HUES48 (cell line): ENCODE results near the gene CYP4Z1.
"Not testable (repeated sequence)": the region's sequence is repeated elsewhere in the genome, so short reads cannot be mapped to it uniquely, and the experiment has no call there.

Source experiments
- H3K27ac ChIP-seq: one replicate; pipeline ENCODE4 v1.7.0; 2013; ENCODE audit warnings: low read depth, low read length, inconsistent platforms
- H3K27me3 ChIP-seq: 2 replicates; pipeline ENCODE4 v1.6.1; 2013; ENCODE audit warnings: mild to moderate bottlenecking, low read length; ENCODE audit not compliant: control insufficient read depth, insufficient read depth
- H3K36me3 ChIP-seq: 2 replicates; pipeline ENCODE4 v1.6.1; 2013; ENCODE audit warnings: low read length; ENCODE audit not compliant: control insufficient read depth, insufficient read depth
- H3K4me1 ChIP-seq: 2 replicates; pipeline ENCODE4 v1.6.1; 2013; ENCODE audit warnings: mild to moderate bottlenecking, low read length; ENCODE audit not compliant: control insufficient read depth, insufficient read depth
- H3K4me3 ChIP-seq: 2 replicates; pipeline ENCODE4 v1.5.1; 2013; ENCODE audit warnings: mild to moderate bottlenecking, low read depth, low read length
- H3K9ac ChIP-seq: 2 replicates; pipeline ENCODE4 v1.6.1; 2013; ENCODE audit warnings: mild to moderate bottlenecking, low read depth, low read length, moderate library complexity
- H3K9me3 ChIP-seq: 2 replicates; pipeline ENCODE4 v1.6.1; 2013; ENCODE audit warnings: low read length; ENCODE audit not compliant: control insufficient read depth, insufficient read depth

The CYP4Z1 gene

DNA sequence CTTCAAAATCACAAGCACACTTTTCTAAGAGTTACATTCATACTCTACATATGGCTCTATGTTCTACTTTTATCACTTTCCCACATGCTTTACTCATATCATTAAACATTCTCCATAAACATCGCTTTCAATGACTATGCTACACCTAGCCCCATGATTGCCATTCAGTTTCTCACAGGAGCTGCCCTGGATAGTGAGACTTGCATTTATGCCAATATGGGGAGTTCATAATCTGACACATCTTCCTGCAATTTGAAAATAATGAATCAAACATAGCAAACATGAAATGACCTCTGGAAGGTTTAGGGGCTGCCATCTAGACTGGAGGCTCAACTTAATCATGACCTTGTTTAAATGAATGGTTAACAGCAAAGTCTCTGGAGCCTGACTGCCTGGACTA lies 61.2 kb downstream of the CYP4Z1 start:
- Histone ChIP-seq H3K9ac (no peak overlapping the region), H3K4me1 (peaks cover 21% of the 10 kb centered on the region), H3K27me3 (no peaks in the 10 kb centered on the region), H3K4me3 (no peak overlapping the region), H3K27ac (no peak overlapping the region), H3K9me3 (no peaks in the 10 kb centered on the region), H3K36me3 (no peaks in the 10 kb centered on the region)

DNA sequence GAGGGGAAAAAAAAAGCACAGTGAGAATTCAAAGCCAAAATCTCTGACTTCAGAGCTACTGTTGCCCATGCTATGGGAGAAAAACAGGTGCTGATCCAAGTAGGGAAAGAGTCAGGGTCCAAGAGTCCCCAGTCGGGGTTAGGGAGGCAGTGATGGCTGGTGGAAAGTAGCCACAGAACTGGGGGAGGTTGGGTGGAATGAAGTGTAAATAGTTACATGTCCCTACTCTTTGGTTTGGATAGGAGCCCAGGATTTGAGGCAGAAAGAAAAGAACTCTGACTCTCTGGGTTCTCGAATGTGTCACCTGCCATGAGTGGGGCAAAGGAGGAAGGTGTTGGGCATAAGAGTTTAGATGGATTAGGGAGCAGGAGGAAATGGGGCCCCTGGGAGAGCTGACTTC lies 61.8 kb downstream of the CYP4Z1 start:
- peaks cover 21% of the 10 kb centered on the region for H3K4me1 ChIP-seq
- H3K9ac ChIP-seq, H3K27me3 ChIP-seq, H3K36me3 ChIP-seq, H3K4me3 ChIP-seq, H3K9me3 ChIP-seq, H3K27ac ChIP-seq: not testable (repeated sequence)

- peak overlapping the region; percentile 42 for H3K27ac ChIP-seq
- peaks cover 21% of the 10 kb centered on the region for H3K4me1 ChIP-seq
- not testable (repeated sequence) for H3K4me3 ChIP-seq, H3K9ac ChIP-seq, H3K9me3 ChIP-seq, H3K36me3 ChIP-seq, H3K27me3 ChIP-seq
Measured at GRCh38 chr1:47129489-47130230, 62.6 kb downstream of the CYP4Z1 start.

GRCh38 chr1:47132665-47133064 lies 65.6 kb downstream of the CYP4Z1 start:
- not testable (repeated sequence) for H3K4me3 ChIP-seq
- peaks cover 21% of the 10 kb centered on the region for H3K4me1 ChIP-seq

GRCh38 chr1:47137198-47137597 lies 70.2 kb downstream of the CYP4Z1 start, which contains the start of gene CYP4A22:
TSS of gene CYP4A22 (plus strand) at chr1:47137441. CDS start at chr1:47137486, 45 bp downstream.
- Histone ChIP-seq H3K9ac (no peak within 1 kb of the TSS), H3K4me1 (no peaks in the 10 kb centered on the region), H3K9me3 (no peaks in the 10 kb centered on the region), H3K27me3 (no peaks in the 10 kb centered on the region), H3K27ac (no peak within 1 kb of the TSS), H3K4me3 (no peak within 1 kb of the TSS), H3K36me3 (no peaks in the 10 kb centered on the region)

More at GRCh38 chr1:47132665-47133064, 65.6 kb downstream of the CYP4Z1 start:
- not testable (repeated sequence) for H3K9ac ChIP-seq, H3K9me3 ChIP-seq, H3K36me3 ChIP-seq, H3K27ac ChIP-seq, H3K27me3 ChIP-seq

- no peak overlapping the region for H3K9ac ChIP-seq
- no peak overlapping the region for H3K4me3 ChIP-seq
- no peak overlapping the region for H3K27ac ChIP-seq
- no peaks in the 10 kb centered on the region for H3K9me3 ChIP-seq
- no peaks in the 10 kb centered on the region for H3K4me1 ChIP-seq
- H3K27me3 ChIP-seq, result no peaks in the 10 kb centered on the region
- H3K36me3 ChIP-seq, result no peaks in the 10 kb centered on the region
Measured at GRCh38 chr1:47137925-47138615, 71.0 kb downstream of the CYP4Z1 start.

DNA sequence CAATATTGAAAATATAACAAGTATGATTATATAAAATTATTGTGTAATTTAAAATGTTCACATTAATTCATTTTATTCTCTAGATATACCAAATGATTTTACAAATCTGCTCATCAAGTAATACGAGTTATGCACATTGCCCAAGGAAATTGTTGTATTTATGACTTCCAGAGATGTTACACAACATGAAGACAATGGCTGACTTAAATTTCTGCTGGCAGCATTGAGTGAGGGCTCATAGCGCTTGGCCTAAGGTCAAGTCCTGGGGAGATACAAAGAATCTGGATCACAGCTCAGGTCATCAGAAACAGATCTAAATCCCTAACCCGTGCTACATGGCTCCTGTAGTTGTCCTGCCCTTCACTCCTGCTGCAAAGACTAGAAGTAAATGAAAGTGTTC lies 73.3 kb downstream of the CYP4Z1 start:
- not testable (repeated sequence) for H3K4me1 ChIP-seq, H3K9ac ChIP-seq, H3K4me3 ChIP-seq, H3K27me3 ChIP-seq, H3K9me3 ChIP-seq, H3K36me3 ChIP-seq, H3K27ac ChIP-seq

GRCh38 chr1:47143654-47144053 lies 76.6 kb downstream of the CYP4Z1 start:
- H3K9me3 ChIP-seq, H3K4me3 ChIP-seq: not testable (repeated sequence)

GRCh38 chr1:47146495-47146894 lies 79.5 kb downstream of the CYP4Z1 start:
- H3K9me3 ChIP-seq, H3K9ac ChIP-seq, H3K27me3 ChIP-seq, H3K4me3 ChIP-seq, H3K36me3 ChIP-seq, H3K27ac ChIP-seq, H3K4me1 ChIP-seq: not testable (repeated sequence)

More at GRCh38 chr1:47143654-47144053, 76.6 kb downstream of the CYP4Z1 start:
- not testable (repeated sequence) for H3K27me3 ChIP-seq, H3K27ac ChIP-seq, H3K36me3 ChIP-seq, H3K4me1 ChIP-seq, H3K9ac ChIP-seq

- Histone ChIP-seq H3K9me3 (no peaks in the 10 kb centered on the region), H3K27ac (no peak overlapping the region), H3K4me3 (no peak overlapping the region), H3K4me1 (no peaks in the 10 kb centered on the region), H3K27me3 (no peaks in the 10 kb centered on the region), H3K36me3 (no peaks in the 10 kb centered on the region), H3K9ac (no peak overlapping the region)
Measured at GRCh38 chr1:47147047-47147785, 80.2 kb downstream of the CYP4Z1 start.

DNA sequence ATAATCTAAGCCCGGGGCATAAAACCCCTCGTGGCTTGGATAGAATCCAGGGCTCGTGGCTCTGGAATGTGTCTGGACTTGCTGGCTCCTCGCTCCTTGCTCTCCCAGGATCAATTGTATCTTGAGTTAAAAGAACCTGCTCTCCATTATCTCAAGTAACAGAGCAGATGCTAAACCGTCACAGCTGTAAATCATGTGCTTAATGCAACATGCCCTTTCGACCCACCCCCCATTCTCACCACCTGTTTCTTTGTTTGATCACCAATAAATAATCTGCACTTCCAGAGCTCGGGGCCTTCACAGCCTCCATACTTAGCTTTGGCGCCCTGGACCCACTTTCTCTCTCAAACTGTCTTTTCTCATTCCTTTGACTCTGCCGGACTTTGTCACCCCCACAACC lies 82.1 kb downstream of the CYP4Z1 start:
- not testable (repeated sequence) for H3K27ac ChIP-seq, H3K9ac ChIP-seq, H3K4me1 ChIP-seq, H3K9me3 ChIP-seq, H3K4me3 ChIP-seq, H3K36me3 ChIP-seq, H3K27me3 ChIP-seq
